ENCODE results near the gene SP7.
A peak's percentile ranks its signal among the peaks of the same experiment; 100 is the strongest.
"Not testable (repeated sequence)": the region's sequence is repeated elsewhere in the genome, so short reads cannot be mapped to it uniquely, and the experiment has no call there.

Gene SP7

DNA sequence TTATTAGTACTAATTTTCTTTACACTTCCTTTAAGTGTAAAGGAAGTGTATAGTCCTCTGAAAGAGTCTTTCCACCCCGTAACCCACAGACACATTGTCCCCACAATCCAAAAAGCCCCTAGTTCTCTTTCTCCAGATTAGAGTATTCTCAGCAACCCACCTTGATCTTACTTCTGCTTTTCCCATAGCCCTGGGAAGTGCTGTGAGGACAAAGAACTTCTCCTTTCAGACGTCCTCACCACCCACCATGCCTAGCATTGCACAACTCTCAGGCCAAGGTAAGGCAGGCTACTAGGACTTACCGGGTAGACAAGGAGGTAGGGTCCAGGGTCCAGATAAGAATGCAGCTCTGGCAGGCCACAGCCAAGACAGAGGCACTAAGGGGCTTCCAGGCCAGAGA, 22.2 kb downstream of the SP7 start:
- DNase-seq, result no peak

DNA sequence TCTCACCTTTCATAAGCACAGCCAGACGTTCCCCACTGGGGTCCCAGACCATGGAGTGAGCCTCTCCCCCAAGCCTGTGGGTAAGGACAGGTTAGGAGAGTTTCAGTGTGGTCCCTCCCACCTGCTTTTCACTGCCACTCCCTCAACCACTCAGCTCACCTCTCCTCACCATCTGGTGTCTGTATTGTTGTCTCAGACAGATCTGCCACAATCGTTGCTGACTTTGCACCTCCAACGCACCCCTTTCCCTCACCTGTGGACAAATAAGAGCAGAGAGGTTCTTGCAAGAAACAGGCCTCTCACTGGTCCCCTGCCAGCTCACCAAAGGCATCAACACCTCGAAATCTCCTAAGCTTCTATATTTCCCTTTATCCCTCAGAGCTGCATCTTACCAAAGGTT, 27.9 kb downstream of the SP7 start:
- no peak for DNase-seq

DNA sequence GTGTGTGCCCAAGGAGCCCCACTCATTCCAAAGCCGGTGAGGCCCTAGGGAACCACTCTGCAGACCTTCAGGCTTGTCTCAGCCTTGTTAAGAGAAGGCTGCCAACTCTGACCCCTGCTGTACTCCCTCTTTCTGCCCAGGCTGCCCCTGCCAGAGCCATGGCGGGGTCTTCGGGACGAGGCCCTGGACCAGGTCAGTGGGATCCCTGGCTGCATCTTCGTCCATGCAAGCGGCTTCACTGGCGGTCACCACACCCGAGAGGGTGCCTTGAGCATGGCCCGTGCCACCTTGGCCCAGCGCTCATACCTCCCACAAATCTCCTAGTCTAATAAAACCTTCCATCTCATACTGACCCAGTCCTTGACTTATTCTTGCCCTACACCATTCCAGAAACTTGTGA, 29.3 kb downstream of the SP7 start:
- no peak for DNase-seq

DNA sequence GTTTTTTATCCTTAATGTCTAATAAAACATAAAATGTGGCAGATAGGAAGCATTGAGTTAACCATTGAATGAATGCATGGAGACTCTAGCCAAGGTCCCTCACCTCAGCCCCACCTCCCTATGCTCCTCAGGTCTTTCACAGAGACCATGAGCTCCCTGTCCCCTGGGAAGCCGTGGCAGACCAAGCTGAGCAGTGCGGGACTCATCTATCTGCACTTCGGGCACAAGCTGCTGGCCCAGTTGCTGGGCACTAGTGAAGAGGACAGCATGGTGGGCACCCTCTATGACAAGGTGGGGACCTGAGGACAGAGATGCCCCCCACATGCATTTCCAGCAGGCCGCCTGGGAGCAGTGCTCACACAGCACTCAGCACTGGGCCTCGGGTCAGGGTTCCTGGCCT, 33.3 kb downstream of the SP7 start:
- no peak for DNase-seq

DNA sequence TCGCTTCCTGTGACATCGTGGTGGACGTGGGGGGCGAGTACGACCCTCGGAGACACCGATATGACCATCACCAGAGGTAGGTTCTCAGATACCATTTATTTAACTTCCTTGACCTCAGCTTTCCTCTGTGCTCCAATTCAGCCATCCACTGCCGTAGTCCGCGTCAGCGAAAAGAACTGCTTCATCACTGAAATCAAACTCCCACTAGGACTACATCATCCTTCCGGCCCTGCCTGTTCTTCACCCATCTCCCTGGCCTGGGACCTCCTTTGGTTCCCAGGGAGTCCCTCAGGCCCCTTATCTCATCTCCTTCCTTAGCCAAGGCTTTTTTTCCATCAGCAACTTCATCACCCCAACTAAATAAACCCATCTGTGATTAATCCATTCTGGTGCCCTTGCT, 36.0 kb downstream of the SP7 start:
- peak; percentile 14 for DNase-seq

DNA sequence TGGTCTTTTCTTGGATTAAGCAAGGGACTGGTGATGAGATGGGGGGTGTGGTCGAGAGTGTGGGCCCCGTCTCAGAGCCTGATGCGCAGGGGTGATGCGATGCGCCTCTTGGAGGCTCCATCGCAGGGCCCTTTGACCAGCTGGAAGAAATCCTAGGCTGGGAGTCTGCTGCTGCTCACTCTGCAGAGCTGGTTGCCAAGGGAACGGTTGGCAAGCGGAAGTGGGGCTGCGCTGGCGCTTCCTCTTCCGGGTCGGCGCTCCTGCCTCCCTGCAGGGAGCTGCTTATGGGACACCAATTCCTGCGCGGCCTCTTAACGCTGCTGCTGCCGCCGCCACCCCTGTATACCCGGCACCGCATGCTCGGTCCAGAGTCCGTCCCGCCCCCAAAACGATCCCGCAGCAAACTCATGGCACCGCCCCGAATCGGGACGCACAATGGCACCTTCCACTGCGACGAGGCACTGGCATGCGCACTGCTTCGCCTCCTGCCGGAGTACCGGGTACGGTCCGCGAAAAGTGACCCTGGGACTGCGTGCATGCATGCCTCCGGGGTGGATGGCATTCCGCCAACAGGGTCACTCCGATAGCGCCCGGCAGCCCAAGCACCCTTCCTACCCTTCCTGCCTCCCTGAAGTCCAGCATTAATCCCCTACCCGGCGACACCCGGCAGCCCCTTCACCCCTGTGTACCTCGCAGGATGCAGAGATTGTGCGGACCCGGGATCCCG, 36.5 kb downstream of the SP7 start, which contains the start of gene MYG1:
Gene MYG1, plus strand, starts transcription at position 242 of the 727 bp plus-strand sequence. Its CDS starts 43 bp downstream, at position 285.
- DNase-seq, result peak; percentile 94

DNA sequence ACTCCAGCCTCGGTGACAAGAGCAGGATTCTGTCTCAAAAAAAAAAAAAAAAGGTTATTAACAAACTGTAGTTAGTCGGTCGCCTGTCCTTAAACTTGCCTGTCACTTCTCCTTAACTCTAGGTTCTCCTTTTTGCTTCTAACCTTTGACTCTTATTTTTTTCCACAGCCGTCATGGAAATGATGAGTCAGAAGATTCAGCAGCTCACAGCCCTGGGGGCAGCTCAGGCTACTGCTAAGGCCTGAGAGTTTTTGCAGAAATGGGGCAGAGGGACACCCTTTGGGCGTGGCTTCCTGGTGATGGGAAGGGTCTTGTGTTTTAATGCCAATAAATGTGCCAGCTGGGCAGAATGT, 37.1 kb downstream of the SP7 start:
- DNase-seq, result no peak

DNA sequence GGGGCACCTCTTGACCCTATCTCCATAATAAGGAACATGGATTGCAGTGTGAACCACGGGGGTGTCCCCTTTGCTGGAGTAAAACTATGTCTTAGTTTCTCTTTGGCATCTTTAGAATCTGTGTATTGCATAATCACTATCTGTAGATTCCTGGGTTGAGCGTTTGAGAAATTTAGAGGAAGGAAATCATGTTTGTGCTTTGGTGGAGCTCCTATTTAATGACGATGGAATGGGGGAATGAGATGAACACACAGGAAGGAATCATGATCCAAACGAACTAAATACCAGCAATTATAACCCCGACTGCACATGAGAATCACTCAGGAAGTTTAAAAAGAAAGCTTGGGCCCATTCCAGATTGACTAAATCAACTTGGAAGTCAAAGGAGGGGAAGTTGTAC, 38.0 kb downstream of the SP7 start:
- no peak for DNase-seq

DNA sequence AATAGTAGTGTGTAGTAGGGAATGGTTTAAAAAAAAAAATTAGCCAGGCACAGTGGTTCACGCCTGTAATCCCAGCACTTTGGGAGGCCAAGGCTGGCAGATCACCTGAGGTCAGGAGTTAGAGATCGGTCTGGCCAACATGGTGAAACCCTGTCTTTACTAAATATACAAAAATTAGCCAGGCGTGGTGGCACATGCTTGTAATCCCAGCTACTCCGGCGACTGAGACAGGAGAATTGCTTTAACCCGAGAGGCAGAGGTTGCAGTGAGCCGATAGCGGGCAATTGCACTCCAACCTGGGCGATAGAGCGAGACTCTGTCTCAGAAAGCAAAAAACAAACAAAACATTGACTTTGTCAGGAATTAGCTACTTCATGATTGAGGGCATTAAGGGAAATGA, 39.0 kb downstream of the SP7 start:
- not testable (repeated sequence) for DNase-seq

DNA sequence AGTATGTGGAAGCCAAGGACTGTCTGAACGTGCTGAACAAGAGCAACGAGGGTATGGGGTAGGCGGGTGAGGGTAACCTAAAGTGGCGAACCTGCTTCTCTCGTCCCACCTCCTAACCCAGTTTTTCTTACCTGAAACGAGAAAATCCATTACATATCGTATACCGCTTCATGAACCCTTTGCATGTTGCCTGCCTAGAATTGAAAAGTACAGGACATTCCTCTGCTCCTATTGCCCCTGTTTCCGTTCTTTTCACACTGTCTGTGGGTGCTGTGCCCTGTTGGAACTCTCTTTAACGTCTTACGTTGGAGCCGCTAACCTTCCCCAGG, 40.3 kb downstream of the SP7 start:
- no peak for DNase-seq

DNA sequence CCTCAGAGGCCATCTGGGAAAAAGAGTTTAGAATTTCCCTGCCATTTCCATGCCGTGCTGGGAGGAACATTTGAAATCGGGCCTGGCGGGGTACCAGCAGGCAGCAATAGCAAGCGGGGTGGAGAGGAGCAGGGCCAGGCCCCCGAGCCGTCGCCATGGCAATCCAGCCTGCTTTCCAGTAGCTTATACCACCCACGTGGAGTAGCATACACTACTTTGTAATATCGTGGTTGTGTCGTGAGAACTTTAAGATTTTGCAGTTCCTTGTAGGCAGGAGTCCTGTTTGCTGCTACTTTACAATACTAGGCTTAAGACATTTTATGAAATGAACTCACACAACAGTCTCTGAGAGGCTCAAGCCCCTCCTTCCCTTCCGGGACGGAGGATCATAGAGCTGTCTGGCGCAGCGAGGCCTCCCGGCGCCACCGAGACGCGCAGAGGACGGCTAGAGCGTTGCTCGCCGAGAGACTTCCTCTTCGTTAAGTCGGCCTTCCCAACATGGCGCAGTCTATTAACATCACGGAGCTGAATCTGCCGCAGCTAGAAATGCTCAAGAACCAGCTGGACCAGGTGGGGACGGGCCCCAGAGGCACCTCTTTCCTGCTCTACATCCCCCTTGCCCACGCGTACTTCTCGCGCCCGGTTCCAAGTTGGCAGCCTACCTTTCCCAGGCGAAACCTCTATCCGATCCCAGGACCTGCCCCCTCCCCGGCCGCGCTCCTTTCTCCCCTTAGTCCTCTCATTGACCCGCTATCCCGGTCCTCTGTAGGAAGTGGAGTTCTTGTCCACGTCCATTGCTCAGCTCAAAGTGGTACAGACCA, 40.9 kb downstream of the SP7 start, which contains the start of gene PFDN5:
Gene PFDN5, plus strand, starts transcription at position 473 of the 821 bp plus-strand sequence. Its CDS starts 26 bp downstream, at position 499.
- peak; percentile 91 for DNase-seq

DNA sequence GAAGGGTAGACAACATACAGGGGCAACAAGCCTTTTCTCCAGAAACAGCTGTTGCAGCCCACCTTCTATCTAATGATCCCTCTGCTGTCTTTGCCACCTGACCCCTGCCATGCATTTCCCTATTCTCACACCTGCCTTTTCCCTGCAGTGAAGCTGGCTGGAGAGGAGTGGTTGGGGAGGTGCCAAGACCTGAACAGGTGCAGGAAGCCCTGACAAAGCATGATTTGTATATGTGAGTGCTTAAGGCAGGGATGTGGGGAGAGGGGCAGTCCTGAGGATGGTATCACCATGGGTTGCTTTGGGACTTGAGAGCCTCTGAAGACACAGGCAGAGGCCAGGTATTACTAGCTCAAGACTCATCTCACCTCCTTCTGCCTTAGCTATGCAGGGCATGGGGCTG, 43.7 kb downstream of the SP7 start:
- no peak for DNase-seq

DNA sequence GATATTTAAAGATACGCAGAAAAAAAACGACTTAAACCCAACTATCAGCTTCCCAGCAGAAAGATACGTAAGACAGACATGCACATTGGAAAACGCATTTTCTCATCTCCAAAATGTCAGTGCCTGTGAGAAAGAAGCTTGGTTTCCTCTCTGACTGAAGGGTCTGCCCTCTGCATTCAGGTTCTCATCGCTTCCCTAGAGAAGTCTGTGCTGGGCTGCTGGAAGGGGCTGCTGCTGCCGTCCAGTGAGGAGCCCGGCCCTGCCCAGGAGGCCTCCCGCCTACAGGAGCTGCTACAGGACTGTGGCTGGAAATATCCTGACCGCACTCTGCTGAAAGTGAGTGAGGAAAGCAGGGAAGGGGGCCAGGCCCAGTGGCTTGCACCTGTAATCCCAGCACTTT, 45.5 kb downstream of the SP7 start:
- DNase-seq, result no peak

DNA sequence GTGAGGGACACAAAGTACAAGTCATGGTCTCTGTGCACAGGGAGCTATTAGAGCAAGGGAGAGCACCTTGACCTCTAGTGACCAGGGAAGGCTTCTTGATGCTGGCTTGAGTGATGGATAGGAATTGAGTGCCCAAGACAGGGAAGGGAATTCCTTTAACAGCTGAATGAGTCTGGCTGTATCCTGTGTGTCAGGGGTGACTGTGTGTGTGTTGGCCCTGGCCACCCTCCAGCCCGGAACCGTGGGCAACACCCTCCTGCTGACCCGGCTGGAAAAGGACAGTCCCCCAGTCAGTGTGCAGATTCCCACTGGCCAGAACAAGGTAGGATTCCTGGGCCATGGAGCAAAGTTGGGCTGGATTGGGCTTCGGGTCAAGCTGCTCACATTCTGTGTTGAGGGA, 46.3 kb downstream of the SP7 start:
- no peak for DNase-seq

DNA sequence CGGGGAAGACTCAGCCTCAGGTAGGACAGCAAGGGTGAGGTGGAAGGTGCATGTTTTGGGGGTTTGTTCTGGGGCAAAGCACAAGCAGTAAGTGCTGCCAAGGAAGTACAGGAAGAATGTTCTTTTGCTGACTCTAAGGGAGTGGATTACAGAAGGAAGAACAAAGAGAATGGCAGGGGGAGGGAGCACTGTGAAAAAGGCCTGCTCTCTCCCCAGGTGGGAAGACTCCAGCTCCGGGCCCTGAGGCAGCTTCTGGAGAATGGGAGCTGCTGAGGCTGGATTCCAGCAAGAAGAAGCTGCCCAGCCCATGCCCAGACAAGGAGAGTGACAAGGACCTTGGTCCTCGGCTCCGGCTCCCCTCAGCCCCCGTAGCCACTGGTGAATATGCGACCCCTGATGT, 47.8 kb downstream of the SP7 start:
- no peak for DNase-seq

DNA sequence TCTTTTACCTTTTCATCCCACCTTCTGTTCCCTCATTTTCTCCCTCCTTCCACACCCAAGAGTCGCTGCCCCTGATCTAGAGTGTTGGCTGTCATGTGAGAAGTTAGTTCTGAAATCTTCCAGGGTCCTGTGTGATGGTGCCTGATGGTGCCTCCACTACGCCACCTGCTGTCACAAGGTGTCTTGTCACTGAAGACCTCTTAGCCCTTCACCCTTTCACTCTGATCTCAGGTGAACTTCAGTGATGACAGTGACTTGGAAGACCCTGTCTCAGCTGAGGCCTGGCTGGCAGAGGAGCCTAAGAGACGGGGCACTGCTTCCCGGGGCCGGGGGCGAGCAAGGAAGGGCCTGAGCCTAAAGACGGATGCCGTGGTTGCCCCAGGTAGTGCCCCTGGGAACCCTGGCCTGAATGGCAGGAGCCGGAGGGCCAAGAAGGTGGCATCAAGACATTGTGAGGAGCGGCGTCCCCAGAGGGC, 48.4 kb downstream of the SP7 start:
- peak; percentile 81 for DNase-seq

DNA sequence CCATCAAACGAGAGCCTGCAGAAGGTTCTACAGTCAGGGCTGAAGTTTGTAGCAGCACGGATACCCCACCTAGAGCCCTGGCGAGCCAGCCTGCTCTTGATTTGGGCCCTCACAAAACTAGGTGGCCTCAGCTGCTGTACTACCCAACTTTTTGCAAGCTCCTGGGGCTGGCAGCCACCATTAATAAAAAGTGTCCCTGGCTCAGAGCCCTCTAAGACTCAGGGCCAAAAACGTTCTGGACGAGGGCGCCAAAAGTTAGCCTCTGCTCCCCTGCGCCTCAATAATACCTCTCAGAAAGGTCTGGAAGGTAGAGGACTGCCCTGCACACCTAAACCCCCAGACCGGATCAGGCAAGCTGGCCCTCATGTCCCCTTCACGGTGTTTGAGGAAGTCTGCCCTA, 49.7 kb downstream of the SP7 start:
- DNase-seq, result no peak

DNA sequence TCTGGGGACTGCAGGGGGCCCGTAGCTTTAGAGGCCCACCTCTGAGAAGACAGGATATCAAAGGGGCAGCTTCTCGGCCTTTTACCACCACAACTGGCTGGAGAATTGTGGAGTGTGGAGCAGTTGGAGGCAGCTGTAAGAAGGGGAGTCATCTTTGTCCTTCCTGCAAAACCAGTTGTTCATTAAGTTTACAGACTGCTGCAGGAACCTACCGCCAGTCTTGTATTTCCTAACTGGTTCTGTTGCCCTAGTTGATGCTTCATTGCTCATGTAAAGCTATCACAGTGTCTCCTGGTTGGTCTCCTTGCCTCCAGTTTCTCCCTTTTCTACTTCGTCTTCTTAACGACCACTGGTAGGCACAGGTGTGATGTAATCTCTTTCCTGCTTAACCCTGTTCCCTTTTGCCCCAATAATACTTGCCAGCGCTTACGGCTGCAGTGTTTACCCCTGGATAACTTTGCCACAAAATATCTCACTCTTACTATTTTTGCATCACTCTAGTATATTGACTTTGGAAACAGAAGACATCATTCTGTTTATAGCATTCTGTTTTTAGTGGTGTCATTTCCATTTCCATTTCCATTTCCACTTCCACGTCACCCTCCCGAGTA, 56.2 kb downstream of the SP7 start:
- no peak for DNase-seq

DNA sequence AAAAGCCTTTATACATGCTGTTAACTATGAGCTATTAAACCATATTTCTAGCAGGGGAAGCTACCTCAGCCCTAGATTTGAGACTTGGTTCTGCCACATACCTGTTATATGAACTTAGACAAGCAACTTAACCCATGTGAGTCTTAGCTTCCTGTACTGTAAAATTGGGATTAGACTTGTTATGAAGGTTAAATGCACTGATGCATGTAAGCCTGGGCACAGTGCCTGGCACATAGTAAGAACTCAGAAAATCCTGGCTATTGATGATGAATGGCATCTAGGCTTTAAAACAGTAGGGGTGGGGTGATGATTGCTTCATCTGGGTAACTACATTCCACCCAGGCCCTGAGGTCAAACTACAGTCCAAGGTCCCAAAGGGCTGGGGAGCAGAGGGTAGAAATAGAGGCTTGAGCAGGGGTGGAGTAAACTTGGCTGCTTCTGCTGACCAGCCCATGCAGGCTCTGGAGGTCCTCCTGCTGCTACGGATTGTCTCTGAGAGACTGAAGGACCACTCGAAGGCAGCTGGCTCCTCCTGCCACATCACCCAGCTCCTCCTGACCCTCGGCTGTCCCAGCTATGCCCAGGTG, 56.8 kb downstream of the SP7 start:
- DNase-seq, result no peak

DNA sequence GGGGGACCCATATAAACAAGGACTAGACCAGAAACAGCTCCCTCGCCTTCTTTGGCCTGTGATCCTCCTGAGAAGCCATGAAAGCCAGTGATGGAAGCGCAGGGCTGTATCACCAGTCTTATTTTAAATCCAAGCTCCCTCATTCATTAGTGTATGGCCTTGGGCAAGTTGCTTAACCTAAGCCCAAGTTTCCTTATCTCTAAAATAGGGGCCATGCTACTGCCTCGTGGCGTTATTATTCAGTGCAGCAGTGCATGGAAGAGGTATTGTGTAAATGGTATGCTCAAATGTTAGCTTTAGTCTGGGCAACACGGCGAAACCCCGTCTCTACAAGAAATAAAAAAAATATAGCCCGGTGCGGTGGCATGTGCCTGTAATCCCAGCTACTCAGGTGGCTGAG, 58.2 kb downstream of the SP7 start:
- no peak for DNase-seq

All from eye (tissue), 1 donor.